ENCODE measurements around the gene KDELR1.
A peak's percentile ranks its signal among the peaks of the same experiment; 100 is the strongest.

Gene KDELR1

DNA sequence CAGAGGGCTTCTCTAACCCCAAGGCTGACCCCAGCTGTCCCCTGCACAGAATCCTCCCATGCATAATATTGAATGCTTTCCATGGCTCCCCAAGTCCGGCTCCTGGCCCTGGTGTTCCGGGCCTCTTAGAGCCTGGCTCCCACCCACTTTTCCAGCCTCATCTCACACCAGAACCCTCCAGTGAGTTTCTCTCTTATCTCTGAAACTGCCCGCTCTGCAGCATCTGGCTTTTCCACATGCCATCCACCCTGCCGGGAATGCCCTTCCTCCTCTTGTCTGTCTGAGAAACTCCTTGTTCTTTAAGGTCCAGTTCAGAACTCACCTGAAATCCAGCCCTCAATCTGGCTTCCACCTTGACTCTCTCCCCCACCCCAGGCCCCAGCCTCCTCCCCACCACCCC lies 20.4 kb downstream of the KDELR1 start:
- no peak for DNase-seq

DNA sequence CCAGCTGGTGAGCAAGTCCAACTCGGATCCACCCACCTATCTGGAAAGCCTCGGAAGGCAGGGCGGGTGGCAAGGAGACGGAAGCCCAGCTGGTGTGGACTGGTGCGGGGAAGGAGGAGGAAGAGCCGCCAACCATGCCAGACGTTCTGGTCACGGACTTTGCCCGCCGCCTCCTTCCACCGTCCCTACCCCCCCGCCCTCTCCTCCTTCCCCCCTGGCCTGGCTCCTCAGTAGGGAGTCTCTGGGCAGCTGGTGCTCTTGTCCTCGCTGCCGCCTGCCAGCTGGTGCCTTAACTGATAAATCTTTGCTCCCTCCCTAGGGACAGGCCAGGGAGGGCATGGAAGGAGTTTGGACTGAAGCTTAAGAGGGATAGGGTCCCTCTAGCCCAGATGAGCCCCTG lies 22.4 kb downstream of the KDELR1 start:
- DNase-seq: no peak

DNA sequence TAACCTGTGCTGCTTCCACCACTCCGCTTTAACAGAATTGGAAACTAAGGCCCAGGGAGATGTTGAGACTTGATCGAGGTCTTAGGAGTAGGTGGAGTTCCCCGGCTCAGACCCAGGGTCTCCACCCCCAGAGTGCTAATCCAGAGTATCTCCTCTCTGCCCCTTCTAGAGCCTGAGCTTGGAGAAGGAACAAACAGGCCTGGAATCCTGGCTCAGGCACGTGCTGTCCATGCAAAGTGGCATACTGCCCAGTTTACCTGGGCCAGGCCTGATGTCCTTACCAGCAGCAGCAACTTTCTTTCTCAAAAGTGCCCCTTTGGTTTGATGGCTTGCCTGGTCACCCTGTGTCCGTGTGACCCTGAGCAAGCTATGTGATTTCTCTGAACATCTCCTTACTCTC lies 23.5 kb downstream of the KDELR1 start:
- no peak for DNase-seq

DNA sequence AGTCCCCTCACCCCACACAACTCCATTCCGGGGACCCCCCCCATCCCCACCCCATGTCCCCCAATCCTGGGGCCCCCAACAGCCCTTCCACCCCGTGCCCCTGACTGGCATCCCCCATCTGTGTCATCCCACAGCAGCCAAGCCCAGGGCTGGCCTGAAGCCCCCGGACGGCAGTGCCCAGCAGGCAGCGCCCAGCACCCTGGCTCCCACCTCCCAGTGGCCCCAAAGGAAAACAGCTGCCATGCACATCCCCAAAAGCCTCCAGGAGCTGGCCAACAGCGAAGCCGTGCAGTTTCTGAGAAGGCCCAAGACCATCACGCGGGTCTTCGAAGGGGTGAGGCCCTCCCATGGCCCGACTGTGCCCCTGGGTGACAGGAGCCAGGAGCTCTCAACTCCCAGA lies 25.7 kb downstream of the KDELR1 start:
- DNase-seq: no peak

DNA sequence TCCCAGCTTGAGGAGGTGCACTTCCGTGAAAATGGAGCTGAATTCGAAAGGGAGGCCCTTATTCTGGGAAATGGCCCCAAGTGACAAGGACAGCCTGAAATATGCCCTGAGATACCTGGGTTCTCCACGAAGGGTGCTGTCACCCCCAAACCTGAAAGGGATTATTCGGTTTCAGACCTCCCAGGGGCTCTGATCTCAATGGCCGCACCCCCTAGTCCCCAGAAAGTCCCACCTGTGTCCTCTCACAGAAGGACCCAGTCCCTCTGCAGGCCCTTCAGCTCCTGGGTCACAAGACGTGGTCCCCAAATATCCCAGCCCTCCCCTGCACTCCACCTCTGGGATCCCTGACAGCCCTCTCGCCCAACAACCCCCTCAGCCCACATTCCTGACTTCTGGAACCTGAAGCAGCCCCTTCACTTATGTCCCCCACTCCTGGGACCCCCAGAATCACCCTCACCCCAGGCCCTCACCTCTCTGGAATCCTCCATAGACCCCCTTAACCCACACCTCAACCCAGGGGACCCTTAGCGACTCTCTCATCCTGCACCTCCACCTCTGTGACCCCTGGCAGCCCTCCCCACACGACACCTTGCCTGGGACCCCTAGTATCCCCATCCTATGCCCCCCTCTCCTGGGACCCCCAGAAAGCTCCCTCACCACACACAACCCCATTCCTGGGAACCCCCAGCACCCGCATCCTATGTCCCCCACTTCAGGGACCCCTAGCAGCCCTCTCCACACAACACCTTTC lies 26.6 kb downstream of the KDELR1 start:
- DNase-seq: no peak

DNA sequence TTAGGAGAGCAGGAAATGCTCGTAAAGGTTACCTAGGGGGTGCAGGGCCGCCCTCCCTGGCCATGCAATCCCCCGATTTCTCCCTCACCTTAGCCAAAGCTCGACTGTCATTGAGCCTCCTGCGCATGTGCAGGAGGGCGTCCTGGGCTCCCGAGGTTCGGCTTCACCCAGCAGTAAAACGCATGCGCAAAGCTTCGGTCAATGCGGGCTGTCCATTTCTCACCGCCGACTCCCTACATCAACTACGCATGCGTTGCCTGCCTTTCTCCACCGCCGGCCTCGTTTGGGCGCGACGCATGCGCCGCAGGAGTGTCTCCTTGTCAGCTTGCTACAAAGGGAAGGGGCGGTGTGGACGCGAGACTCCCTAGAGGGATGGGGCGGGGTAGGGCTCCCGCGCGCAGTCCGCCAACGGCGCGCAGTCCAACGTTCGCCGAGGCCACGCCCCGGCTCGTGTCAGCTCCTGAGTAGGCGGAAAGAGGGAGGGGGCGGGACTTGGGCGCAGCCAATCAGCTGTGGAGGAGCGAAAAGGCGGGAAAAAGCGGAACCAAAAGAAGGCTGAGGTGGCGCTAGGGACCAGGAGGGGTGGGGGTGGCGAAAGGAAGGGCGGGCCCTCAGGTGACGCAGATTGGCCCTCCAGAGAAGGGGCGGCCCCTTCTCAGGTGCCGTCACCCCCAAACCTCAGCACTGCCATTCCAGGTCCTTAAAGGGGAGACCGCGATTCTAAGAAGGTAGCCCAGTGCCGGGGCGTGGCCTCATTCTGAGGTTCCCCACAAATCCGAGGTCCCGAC lies 27.3 kb downstream of the KDELR1 start, which contains the start of the genes SYNGR4 and TMEM143:
Gene SYNGR4, plus strand, starts transcription at position 558 of the 788 bp plus-strand sequence. CDS start 1,476 bp downstream, outside the sequence.
Gene TMEM143, minus strand, starts transcription at position 131 of the 788 bp plus-strand sequence. Its CDS starts 20 bp downstream, at position 111.
- peak; percentile 100 for DNase-seq

DNA sequence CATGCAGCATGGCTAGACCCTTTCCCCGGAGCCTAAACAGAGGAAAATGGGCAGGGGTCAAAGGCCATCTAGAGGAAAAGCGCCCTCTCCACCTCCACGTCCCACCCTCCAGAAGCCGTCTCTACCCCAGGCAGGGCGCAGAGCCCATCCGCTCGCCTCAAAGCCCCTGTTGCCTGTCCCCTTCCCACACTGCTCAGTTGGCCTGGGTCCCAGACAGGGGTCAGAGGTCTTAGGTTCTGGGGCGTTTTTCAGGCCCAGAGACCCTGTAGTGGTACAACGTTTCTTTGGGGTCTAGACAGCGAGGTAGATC lies 27.9 kb downstream of the KDELR1 start:
- no peak for DNase-seq

DNA sequence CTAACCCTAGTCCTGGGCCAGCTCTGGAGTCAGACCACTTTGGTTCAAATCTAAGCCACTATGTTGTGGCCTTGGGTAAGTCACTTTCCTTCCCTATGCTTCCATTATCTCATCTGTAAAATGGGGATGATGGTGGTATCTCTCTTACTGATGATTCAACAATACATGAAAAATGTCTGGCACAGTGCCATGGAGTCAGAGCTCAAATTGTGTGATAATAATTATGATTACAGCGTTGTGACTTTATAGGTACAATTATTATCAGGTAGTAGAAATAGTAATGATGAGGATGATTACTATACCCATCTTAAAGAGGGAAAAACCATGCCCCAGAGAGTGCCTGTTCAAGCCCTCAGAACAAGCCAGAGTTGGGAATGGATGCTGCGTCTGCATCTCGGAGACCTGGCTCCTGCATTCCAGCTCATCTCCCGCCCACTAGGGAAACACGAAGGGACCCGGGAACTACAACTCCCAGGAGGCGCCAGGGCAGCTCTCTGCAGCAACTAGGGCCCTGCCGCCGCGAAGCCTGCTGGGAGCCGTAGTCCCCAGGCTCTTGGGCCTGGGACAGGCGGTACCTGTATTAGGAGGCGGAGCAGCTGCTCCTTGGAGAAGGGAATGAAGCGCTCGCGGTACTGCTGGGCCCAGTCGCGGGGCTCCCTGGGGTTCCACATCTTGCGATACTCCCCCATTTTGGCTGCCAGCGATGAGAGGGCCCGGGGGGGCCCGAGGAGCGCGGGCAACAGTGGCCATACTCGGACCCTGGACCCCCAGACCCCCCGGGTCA lies 28.4 kb downstream of the KDELR1 start:
- peak; percentile 93 for DNase-seq

DNA sequence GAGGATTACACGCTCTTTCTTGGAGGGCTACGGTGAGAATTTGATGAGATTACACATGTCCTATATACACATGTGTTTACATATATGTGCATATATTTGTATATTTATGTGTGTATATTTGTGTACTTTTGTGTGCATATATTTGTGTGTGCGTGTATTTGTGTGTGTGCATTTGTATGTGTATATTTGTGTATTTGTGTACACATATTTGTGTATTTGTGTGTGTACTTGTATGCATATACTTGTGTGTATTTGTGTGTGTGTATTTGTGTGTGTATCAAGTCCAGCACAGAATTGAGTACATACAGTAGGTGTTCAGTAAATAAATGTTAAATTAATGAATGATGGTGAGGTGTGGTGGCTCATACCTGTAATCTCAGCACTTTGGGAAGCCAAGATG lies 29.4 kb downstream of the KDELR1 start:
- no peak for DNase-seq

DNA sequence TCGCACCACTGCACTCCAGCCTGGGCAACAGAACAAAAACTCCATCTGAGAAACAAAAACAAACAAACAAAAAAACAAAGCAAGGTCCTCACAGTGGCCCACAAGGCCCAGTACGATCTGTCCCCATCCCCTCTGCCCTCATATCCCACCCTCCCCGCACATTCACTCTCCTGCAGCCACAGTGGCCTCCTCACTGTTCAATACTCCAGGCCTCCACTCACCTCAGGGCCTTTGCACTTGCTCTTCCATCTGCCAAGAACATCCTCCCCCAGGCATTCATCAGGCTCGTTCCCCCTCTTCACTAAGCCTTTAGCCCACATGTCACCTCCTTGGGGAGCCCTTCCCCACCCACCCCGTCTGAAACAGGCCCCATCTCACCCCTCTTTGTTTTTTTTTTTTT lies 32.2 kb downstream of the KDELR1 start:
- DNase-seq: no peak

DNA sequence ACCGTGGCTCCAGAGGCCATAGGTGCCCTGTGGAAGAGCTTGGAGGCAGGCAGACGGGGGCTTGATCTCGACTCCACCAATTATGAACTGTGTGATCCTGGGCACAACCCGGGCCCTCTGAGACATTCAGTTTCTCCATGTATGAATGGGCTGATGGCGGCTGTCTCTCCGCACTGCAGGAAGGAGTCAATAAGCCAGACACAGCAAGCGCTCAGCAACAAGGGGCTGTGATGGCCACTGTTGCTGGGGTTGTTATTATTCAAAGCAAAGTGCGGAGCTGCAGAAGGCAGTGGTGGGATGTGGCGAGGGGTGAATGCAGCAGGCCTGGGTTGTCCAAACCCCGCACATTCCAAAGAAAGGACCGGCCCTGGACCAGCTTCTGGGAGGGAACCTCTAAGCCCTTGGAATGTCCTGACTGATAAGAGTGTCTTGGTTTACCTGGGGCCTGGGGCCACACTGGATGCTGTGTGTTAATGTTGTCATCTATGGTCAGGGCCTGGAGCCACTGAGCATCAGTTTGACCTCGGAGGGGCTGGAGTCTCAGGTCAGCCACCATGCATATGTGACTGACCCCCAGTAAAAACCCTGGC lies 35.9 kb downstream of the KDELR1 start:
- no peak for DNase-seq

DNA sequence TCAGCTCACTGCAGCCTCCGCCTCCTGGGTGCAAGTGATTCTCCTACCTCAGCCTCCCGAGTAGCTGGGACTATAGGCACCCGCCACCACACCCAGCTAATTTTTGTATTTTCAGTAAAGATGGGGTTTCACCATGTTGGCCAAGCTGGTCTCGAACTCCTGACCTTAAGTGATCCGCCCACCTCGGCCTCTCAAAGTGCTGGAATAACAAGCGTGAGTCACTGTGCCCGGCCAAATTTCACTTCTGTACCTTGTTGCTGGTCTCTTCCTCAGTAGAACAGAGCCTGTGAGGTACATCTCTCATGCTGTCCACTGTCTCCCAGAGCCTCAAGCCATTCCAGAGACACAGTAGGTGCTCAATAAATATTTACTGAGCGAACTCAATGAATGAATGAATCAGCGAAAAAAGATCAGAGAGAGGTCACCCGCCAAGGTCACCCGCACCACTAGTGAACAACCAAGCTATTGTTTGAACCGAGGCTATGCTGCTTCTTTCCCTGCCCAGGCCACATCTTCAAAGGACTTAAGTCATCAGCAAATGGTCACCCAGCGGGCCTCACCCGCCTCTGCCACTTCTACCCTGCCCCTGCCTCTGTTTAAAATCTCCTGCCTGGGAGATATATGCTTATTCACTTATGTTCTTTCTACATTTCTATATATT lies 36.9 kb downstream of the KDELR1 start:
- DNase-seq: no peak

DNA sequence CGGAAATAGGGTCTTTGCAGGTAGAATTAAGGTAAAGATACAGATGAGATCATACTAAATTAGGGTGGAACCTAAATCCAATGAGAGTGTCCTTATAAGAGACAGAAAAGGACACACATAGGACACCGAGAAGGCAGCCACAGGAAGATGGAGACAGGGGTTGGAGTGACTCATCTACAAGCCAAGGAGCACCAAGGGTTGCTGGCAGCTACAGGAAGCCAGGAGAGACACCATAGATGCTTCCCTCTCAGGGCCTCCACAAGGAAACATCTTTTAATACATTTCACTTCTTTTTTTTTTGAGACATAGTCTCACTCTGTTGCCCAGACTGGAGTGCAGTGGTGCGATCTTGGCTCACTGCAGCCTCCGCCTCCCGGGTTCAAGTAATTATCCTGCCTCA lies 37.7 kb downstream of the KDELR1 start:
- no peak for DNase-seq

DNA sequence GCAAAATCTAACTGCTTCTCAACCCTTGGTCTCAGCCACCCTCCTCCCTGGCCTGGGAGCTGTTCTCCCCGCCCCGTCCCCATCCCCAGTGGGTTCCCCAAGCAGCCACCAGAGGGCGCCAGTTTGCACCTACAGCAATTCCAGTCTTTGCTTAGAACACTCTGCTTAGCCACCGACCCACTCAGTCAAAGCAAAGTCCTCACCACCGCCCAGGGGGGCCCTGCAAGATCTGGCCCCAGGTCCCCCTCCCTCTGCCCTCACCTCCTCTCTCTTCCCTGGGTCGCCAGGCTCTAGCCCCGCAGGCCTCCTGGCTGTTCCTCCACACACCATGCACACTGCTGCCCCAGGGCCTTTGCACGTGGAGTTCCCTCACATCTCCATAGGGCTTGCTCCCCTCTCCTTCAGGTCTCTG lies 40.0 kb downstream of the KDELR1 start:
- peak; percentile 20 for DNase-seq

DNA sequence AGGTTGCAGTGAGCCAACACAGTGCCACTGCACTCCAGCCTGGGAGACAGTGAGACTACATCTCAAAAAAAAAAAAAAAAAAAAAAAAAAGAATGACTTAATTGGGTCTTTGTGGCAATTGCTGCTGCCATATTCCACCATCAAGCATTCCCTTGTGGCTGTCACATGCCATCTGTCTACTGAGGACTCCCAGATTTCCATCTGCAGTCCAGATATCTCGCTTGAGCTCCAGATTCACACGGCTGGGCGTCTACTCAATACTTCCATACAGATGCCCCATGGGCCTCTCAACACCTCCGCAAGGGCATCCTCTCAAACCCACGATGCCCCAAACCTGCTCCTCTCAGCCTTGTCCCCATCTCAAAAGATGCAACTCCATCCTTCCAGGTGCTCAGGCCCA lies 40.5 kb downstream of the KDELR1 start:
- no peak for DNase-seq

DNA sequence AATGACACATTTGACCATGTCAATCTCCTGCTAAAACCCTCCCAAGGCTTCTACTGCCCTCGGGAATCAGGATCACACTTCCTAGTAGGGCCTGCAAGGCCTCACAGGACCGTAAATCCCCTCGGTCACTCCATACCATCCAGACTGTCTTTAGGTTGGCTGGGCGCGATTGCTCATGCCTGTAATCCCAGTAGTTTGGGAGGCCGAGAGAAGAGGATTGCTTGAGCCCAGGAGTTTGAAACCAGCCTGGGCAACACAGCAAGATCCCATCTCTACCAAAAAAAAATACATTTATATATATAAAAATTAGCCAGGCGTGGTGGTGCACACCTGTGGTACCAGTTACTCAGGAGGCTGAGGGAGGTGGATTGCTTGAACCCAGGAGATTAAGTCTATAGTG lies 42.6 kb downstream of the KDELR1 start:
- no peak for DNase-seq

DNA sequence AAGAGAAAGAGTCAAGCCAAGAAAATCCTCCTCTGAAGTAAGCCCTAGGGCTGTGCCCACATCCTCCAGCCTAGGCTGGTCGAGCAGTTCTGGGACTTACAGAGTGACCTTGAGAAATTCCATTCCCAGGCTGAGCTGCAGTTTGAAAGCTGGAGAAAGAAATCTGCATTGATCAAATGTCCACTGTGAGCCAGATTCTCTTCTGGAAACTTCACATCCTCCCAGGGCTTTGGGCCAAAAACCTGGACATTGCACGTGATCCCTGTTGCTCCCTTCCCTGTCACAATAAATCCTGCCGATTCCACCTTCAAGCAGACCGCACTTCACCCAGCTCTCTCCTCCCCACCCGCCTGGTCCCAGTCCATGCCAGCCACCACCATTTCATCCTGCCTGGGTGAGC lies 43.3 kb downstream of the KDELR1 start:
- no peak for DNase-seq

DNA sequence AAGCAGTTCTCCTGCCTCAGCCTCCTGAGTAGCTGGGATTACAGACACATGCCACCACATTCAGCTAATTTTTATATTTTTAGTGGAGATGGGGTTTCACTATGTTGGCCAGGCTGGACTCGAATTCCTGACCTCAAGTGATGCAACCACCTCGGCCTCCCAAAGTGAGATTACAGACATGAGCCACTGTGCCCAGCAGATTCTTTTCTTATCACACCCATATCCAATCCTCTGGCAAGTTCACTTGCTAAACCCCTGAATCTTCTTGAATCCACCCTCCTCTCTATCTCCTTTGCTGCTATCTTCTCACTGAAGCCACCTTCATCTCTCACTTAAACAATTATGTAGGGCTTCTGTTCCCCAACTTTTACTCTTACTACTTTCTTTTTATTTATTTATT lies 45.2 kb downstream of the KDELR1 start:
- no peak for DNase-seq

DNA sequence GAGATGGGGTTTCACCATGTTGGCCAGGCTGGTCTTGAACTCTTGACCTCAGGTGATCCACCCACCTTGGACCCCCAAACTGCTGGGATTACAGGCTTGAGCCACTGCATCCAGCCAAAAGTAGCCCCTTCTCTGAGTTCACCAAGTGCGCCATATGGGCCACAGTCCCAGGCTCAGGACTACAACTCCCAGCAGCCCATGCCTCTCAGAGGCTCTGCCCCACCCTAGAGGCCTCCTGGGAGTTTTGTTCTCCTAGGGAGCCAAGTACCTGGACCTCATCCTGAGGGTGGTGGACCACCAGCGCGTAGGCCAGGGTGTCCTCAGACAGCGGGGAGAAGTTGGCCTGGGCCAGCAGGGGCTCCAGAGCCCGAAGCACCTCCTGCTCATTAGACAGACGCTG lies 46.5 kb downstream of the KDELR1 start:
- DNase-seq: no peak

DNA sequence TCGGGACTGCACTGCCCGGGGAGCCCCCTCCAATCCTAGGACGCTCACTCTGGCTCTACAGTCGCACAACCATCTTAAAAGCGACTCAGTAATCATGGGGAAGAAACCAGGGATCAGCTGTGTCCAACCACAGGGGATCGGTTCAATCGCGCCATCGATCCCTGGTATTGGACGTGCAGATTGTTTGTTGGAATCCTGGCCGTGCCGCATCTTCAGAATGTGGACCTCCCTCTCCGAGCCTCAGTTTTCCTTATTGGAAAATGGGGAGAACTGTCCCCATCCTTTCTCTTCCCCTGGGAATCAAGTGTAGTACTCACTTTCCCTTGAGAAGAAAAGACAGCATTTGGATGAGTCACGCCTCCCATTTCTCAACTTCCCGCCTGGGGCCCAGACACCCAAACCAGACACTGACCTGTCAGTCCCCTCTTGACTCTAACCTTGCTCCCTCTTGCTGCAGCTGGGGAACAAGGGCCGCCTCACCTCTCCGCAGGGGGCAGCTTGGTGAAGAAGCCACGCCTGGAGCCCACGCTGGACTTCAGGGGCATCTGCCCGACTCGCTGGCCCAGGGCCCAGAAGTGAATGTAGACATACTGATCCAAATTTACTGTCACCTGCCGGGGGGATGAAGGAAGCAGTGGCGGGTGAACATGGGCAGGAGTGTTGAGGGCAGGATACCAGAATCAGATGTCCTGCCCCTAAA lies 48.4 kb downstream of the KDELR1 start:
- no peak for DNase-seq

DNA sequence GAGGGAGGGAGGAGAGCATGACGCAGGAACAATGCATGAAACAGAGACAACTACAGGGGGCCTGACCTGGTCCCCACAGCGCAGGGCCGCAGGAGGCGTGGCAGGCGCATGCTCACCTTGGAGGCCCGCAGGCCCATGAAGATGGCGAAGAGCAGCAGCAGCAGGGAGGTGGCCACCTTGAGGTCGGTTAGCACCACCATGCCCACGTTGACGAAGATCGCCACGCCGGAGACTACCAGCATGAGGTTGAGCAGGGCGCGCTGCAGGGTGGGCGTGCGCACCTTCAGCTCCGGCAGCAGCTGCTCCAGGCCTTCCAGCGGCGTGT lies 49.0 kb downstream of the KDELR1 start:
- no peak for DNase-seq

All from KG1 (cell line).